Liver (tissue), 3 donors: Measurements from ENCODE around the gene KRT75.

Experiments used
- EGR1 ChIP-seq, 2 donors: IDR thresholded peaks; 2 replicates each; pipeline ENCODE4 v1.6.1; 2016 to 2018; ENCODE audit warnings: antibody characterized with exemption in 2 of 2, low read depth in 2 of 2
- GABPA ChIP-seq, 2 donors: IDR thresholded peaks in 1 of 2; conservative IDR thresholded peaks in 1 of 2; 2 replicates each; pipeline ENCODE4 v1.6.1; 2016; ENCODE audit warnings: antibody characterized with exemption in 2 of 2, mild to moderate bottlenecking in 1 of 2, moderate library complexity in 1 of 2
- HNF4G ChIP-seq: IDR thresholded peaks from 2 replicates; pipeline ENCODE4 v1.6.1; 2016; ENCODE audit warnings: antibody characterized with exemption
- JUND ChIP-seq, 2 donors: IDR thresholded peaks; 2 replicates each; pipeline ENCODE4 v1.6.1; 2016; ENCODE audit warnings: antibody characterized with exemption in 2 of 2
- RAD21 ChIP-seq, 2 donors: IDR thresholded peaks; 2 replicates each; pipeline ENCODE4 v1.6.1; 2016; ENCODE audit warnings: antibody characterized with exemption in 2 of 2, mild to moderate bottlenecking in 2 of 2
- TAF1 ChIP-seq: conservative IDR thresholded peaks from 2 replicates; pipeline ENCODE4 v1.6.1; 2016; ENCODE audit warnings: antibody characterized with exemption, mild to moderate bottlenecking
- YY1 ChIP-seq: IDR thresholded peaks from 2 replicates; pipeline ENCODE4 v1.6.1; 2016; ENCODE audit warnings: antibody characterized with exemption, mild to moderate bottlenecking
- TF ChIP-seq, protein P1 (sequence below): fragments of 150-350 bp; IDR thresholded peaks from 2 replicates; pipeline ENCODE4 v1.5.1; 2017; ENCODE audit warnings: improper control_type of control experiment, low read depth, low read length; ENCODE audit not compliant: missing input control
- TF ChIP-seq, protein P2 (sequence below): IDR thresholded peaks from 2 replicates; pipeline ENCODE4 v1.6.1; 2016; ENCODE audit warnings: antibody characterized with exemption, mild to moderate bottlenecking
- TF ChIP-seq, protein P3 (sequence below): IDR thresholded peaks from 2 replicates; pipeline ENCODE4 v1.6.1; 2016; ENCODE audit warnings: antibody characterized with exemption
- TF ChIP-seq, protein P4 (sequence below): IDR thresholded peaks from 2 replicates; pipeline ENCODE4 v1.6.1; 2016; ENCODE audit warnings: antibody characterized with exemption
- donor health status: healthy.
- donor health status: healthy.

DNA sequence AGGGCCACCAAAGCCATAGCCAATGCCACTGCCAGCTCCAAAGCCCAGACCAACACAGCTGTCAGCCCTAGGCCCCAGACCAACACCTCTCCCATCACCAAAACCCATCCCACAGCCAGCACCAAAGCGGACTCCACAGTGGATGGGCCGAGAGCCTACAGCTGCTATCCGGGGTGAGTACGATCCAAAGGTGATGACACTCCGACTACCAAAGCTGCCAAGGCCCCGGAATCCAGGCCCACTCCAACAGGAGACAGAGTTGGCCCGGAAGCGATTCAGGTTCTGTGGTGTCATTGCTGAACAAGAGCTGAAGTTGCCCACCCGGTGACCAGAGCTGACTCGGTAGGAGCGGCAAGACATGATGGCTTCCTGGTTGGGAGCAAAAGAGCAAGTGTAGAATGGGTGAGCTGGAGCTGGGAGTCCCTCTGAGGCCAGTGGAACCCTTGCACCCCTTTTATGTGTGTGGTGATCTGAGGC lies 48.9 kb downstream of the KRT75 start, which contains the start of gene KRT84:
- TF ChIP-seq, protein P1, sequence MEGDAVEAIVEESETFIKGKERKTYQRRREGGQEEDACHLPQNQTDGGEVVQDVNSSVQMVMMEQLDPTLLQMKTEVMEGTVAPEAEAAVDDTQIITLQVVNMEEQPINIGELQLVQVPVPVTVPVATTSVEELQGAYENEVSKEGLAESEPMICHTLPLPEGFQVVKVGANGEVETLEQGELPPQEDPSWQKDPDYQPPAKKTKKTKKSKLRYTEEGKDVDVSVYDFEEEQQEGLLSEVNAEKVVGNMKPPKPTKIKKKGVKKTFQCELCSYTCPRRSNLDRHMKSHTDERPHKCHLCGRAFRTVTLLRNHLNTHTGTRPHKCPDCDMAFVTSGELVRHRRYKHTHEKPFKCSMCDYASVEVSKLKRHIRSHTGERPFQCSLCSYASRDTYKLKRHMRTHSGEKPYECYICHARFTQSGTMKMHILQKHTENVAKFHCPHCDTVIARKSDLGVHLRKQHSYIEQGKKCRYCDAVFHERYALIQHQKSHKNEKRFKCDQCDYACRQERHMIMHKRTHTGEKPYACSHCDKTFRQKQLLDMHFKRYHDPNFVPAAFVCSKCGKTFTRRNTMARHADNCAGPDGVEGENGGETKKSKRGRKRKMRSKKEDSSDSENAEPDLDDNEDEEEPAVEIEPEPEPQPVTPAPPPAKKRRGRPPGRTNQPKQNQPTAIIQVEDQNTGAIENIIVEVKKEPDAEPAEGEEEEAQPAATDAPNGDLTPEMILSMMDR = no peak
- TF ChIP-seq TAF1 (no peak), RAD21 (IDR thresholded peaks at IDR 0.05) (no peak), HNF4G (no peak), EGR1 (IDR thresholded peaks at IDR 0.05; ENCODE audit: low read depth in 2 of 2) (no peak), GABPA (IDR thresholded peaks at IDR 0.05 in 1 of 2, conservative IDR thresholded peaks at IDR 0.05 in 1 of 2) (no peak), JUND (IDR thresholded peaks at IDR 0.05) (no peak), YY1 (no peak)
- TF ChIP-seq, protein P2, sequence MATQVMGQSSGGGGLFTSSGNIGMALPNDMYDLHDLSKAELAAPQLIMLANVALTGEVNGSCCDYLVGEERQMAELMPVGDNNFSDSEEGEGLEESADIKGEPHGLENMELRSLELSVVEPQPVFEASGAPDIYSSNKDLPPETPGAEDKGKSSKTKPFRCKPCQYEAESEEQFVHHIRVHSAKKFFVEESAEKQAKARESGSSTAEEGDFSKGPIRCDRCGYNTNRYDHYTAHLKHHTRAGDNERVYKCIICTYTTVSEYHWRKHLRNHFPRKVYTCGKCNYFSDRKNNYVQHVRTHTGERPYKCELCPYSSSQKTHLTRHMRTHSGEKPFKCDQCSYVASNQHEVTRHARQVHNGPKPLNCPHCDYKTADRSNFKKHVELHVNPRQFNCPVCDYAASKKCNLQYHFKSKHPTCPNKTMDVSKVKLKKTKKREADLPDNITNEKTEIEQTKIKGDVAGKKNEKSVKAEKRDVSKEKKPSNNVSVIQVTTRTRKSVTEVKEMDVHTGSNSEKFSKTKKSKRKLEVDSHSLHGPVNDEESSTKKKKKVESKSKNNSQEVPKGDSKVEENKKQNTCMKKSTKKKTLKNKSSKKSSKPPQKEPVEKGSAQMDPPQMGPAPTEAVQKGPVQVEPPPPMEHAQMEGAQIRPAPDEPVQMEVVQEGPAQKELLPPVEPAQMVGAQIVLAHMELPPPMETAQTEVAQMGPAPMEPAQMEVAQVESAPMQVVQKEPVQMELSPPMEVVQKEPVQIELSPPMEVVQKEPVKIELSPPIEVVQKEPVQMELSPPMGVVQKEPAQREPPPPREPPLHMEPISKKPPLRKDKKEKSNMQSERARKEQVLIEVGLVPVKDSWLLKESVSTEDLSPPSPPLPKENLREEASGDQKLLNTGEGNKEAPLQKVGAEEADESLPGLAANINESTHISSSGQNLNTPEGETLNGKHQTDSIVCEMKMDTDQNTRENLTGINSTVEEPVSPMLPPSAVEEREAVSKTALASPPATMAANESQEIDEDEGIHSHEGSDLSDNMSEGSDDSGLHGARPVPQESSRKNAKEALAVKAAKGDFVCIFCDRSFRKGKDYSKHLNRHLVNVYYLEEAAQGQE = no peak
- TF ChIP-seq, protein P3, sequence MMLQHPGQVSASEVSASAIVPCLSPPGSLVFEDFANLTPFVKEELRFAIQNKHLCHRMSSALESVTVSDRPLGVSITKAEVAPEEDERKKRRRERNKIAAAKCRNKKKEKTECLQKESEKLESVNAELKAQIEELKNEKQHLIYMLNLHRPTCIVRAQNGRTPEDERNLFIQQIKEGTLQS = no peak
- TF ChIP-seq, protein P4, sequence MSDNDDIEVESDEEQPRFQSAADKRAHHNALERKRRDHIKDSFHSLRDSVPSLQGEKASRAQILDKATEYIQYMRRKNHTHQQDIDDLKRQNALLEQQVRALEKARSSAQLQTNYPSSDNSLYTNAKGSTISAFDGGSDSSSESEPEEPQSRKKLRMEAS = no peak
